Sigmoid colon (tissue), 7 donors: ENCODE data around the gene NUDT22. TPM values are rescaled to one million over a fixed set of nuclear protein-coding genes. Genes with fewer than 3 reads are reported as not detected.

Experiments used
- DNase-seq: peaks from one replicate; pipeline ENCODE4 v3.0.0-alpha.2; 2019
- H3K27ac ChIP-seq, 4 donors: fragments of 200-600 bp; sonication (generic); one replicate each; pipeline ENCODE4 v1.5.1; 2016 to 2019; ENCODE audit warnings: mild to moderate bottlenecking in 1 of 4
- H3K27me3 ChIP-seq, 3 donors: fragments of 200-600 bp; sonication (generic); one replicate each; pipeline ENCODE4 v1.5.1; 2019; ENCODE audit warnings: mild to moderate bottlenecking in 1 of 3
- H3K36me3 ChIP-seq, 4 donors: fragments of 200-600 bp; sonication (generic); one replicate each; pipeline ENCODE4 v1.5.1; 2016 to 2019
- H3K4me1 ChIP-seq, 4 donors: fragments of 200-600 bp; sonication (generic); one replicate each; pipeline ENCODE4 v1.5.1; 2017 to 2019
- H3K4me3 ChIP-seq, 4 donors: fragments of 200-600 bp; sonication (generic); one replicate each; pipeline ENCODE4 v1.5.1; 2017 to 2019; ENCODE audit warnings: mild to moderate bottlenecking in 2 of 4, moderate library complexity in 1 of 4
- H3K9me3 ChIP-seq, 4 donors: fragments of 200-600 bp in 3 of 4; sonication (generic) in 3 of 4; one replicate each; pipeline versions ENCODE4 v1.5.1 to v1.6.1; 2013 to 2019
- EP300 ChIP-seq, 4 donors: sonication (generic); formaldehyde crosslinking; IDR thresholded peaks; one replicate each; pipeline ENCODE4 v1.6.1; 2017; ENCODE audit warnings: antibody characterized with exemption in 4 of 4
- POLR2A ChIP-seq, 2 donors: fragments of 450-650 bp; IDR thresholded peaks; one replicate each; pipeline ENCODE4 v1.6.1; 2016; ENCODE audit warnings: antibody characterized with exemption in 2 of 2, mild to moderate bottlenecking in 2 of 2, moderate library complexity in 2 of 2
- POLR2AphosphoS5 ChIP-seq, 4 donors: sonication (generic); formaldehyde crosslinking; IDR thresholded peaks; one replicate each; pipeline ENCODE4 v1.6.1; 2017; ENCODE audit warnings: antibody characterized with exemption in 4 of 4
- WGBS, 2 donors: extraction: QIAGEN DNeasy Blood & Tissue Kit; methylation state at CpG; one replicate each; pipeline ENCODE4 v1.1.7; 2013; 5-methylcytosine and 5-hydroxymethylcytosine counted together
- intact Hi-C: fragments of 100-400 bp; cut with DNase I; formaldehyde crosslinking; loops from one replicate; pipeline ENCODE4 v1.15.1; 2023
- polyA plus RNA-seq, 3 donors: library from polyadenylated mRNA; stranded (reverse); fragments of 200-250 nt; gene quantifications; one replicate each; pipeline ENCODE4 v1.2.3, GENCODE V29; 2013
- total RNA-seq, 4 donors: library from RNA; depleted of rRNA; stranded (reverse); fragments of >200 nt; gene quantifications; one replicate each; pipeline ENCODE4 v1.1.0, GENCODE V29; 2016
- TF ChIP-seq, protein P1 (sequence below), 4 experiments: fragments of 450-650 bp in 3 of 4; fragments of 200-600 bp in 1 of 4; IDR thresholded peaks; one replicate each; pipeline ENCODE4 v1.5.1; 2016 to 2019; ENCODE audit warnings: antibody characterized with exemption in 4 of 4, mild to moderate bottlenecking in 3 of 4, moderate library complexity in 2 of 4
- donor health status: healthy with polysubstance abuse.
- donor health status: Bipolar disorder and iron deficiency.
- donor health status: healthy.

NUDT22 gene
- total and polyA plus RNA-seq, 7 donors, result 41.4 to 130 (median 64.8) TPM

DNA sequence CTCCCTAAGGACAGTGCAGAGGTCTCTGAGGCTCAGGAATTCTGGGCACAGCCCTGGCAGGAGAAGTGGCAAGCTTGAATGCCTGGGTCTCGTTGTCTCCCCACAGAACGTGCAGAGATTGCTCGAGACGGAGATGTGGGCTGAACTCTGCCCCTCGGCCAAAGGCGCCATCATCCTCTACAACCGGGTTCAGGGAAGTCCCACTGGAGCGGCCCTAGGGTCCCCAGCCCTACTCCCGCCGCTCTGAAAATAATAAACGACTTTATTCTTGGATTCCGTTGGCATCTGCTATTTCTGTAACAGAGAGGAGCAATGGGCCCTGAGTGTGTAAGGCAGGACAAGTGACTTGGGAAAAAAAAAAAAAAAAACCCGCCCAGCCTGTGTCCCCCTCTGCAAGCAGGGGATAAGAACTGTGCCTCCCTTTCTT lies 3.7 kb downstream of the NUDT22 start:
- Histone ChIP-seq H3K4me3 (peak overlapping the region; percentile 57 to 82 (median 76)), H3K27me3 (no peaks in the 10 kb centered on the region), H3K9me3 (no peaks in the 10 kb centered on the region), H3K4me1 (peaks cover 0 to 74% (median 59%) of the 10 kb centered on the region in 4 donors), H3K36me3 (no peaks in the 10 kb centered on the region), H3K27ac (peak overlapping the region; percentile 95 to 98 (median 96))
- TF ChIP-seq POLR2A (IDR thresholded peaks at IDR 0.05) (no peak), POLR2AphosphoS5 (IDR thresholded peaks at IDR 0.05) (no peak), EP300 (IDR thresholded peaks at IDR 0.05) (no peak)
- TF ChIP-seq, protein P1, sequence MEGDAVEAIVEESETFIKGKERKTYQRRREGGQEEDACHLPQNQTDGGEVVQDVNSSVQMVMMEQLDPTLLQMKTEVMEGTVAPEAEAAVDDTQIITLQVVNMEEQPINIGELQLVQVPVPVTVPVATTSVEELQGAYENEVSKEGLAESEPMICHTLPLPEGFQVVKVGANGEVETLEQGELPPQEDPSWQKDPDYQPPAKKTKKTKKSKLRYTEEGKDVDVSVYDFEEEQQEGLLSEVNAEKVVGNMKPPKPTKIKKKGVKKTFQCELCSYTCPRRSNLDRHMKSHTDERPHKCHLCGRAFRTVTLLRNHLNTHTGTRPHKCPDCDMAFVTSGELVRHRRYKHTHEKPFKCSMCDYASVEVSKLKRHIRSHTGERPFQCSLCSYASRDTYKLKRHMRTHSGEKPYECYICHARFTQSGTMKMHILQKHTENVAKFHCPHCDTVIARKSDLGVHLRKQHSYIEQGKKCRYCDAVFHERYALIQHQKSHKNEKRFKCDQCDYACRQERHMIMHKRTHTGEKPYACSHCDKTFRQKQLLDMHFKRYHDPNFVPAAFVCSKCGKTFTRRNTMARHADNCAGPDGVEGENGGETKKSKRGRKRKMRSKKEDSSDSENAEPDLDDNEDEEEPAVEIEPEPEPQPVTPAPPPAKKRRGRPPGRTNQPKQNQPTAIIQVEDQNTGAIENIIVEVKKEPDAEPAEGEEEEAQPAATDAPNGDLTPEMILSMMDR (IDR thresholded peaks at IDR 0.05), result no peak
- WGBS, 2 donors, result 38 to 50% methylated on average over 13 of the region's 13 CpGs
- DNase-seq, result no peak
- intact Hi-C loops, result loop anchor here (5.0 kb wide), 1 partner anchor 42 kb away; the partner anchor contains the start of gene STIP1

GRCh38 chr11:64230171-64230984 lies 4.3 kb downstream of the NUDT22 start, which contains the start of gene DNAJC4:
DNAJC4 (plus strand) TSS chr11:64230548; CDS start chr11:64230855, 307 bp downstream.
- H3K36me3 ChIP-seq, result no peaks in the 10 kb centered on the region
- H3K4me1 ChIP-seq, result peaks cover 0 to 72% (median 58%) of the 10 kb centered on the region in 4 donors
- peak within 1 kb of the TSS; percentile 57 to 82 (median 76) for H3K4me3 ChIP-seq
- H3K9me3 ChIP-seq, result no peaks in the 10 kb centered on the region
- 0 to 1% methylated on average over 62 of the region's 62 CpGs for WGBS, 2 donors
- intact Hi-C loops, result no loop called here
- peak; percentile 96 for DNase-seq
- no peaks in the 10 kb centered on the region for H3K27me3 ChIP-seq
- TF ChIP-seq POLR2AphosphoS5 (IDR thresholded peaks at IDR 0.05) (peak; percentile 63 to 76 (median 70)), EP300 (IDR thresholded peaks at IDR 0.05) (no peak), POLR2A (IDR thresholded peaks at IDR 0.05) (peak; percentile 27 to 58)
- TF ChIP-seq, protein P1 (IDR thresholded peaks at IDR 0.05), result no peak
- H3K27ac ChIP-seq, result peak within 1 kb of the TSS; percentile 95 to 98 (median 96)

- WGBS, 2 donors, result 4 to 5% methylated on average over 8 of the region's 8 CpGs
These were observed 4.9 kb downstream of the NUDT22 start for GRCh38 chr11:64230985-64231365.

DNA sequence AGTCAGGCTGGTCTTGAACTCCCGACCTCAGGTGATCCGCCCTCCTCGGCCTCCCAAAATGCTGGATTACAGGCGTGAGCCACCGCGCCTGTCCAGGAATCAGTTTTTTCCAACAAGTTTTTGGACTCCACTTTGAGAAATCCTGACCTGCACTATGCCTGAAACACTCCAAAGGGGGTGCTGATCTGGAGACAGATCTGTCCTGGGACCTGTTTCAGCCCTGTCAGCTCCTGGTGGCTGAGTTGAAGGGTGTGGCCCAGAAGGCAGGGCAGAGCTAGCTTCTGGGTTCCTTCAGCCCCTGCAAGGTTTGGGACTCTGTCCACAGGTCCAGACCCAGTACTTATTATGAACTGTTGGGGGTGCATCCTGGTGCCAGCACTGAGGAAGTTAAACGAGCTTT lies 5.5 kb downstream of the NUDT22 start:
- no peak for DNase-seq
- H3K4me1 ChIP-seq, result peaks cover 0 to 76% (median 61%) of the 10 kb centered on the region in 4 donors
- WGBS, 2 donors, result 59 to 83% methylated on average over 7 of the region's 7 CpGs
- peaks cover 0 to under 1% (median 0%) of the 10 kb centered on the region in 4 donors for H3K36me3 ChIP-seq
- TF ChIP-seq POLR2AphosphoS5 (IDR thresholded peaks at IDR 0.05) (no peak), POLR2A (IDR thresholded peaks at IDR 0.05) (no peak), EP300 (IDR thresholded peaks at IDR 0.05) (no peak)
- TF ChIP-seq, protein P1 (IDR thresholded peaks at IDR 0.05), result no peak
- no peaks in the 10 kb centered on the region for H3K27me3 ChIP-seq
- intact Hi-C loops, result no loop called here
- no peaks in the 10 kb centered on the region for H3K9me3 ChIP-seq
- peak overlapping the region; percentile 95 to 98 (median 96) for H3K27ac ChIP-seq
- no peak overlapping the region for H3K4me3 ChIP-seq

More at GRCh38 chr11:64230985-64231365, 4.9 kb downstream of the NUDT22 start:
- H3K4me1 ChIP-seq, result peaks cover 0 to 75% (median 61%) of the 10 kb centered on the region in 4 donors
- no peaks in the 10 kb centered on the region for H3K36me3 ChIP-seq
- no peak for DNase-seq
- peak overlapping the region; percentile 95 to 98 (median 96) for H3K27ac ChIP-seq
- no peaks in the 10 kb centered on the region for H3K27me3 ChIP-seq
- H3K9me3 ChIP-seq, result no peaks in the 10 kb centered on the region
- H3K4me3 ChIP-seq, result peak overlapping the region; percentile 57 to 82 (median 76)
- TF ChIP-seq POLR2A (IDR thresholded peaks at IDR 0.05) (no peak), EP300 (IDR thresholded peaks at IDR 0.05) (no peak), POLR2AphosphoS5 (IDR thresholded peaks at IDR 0.05) (no peak)
- TF ChIP-seq, protein P1 (IDR thresholded peaks at IDR 0.05), result no peak
- intact Hi-C loops, result no loop called here
